Measurements from ENCODE around the gene CHIA. TPM values are rescaled to one million over a fixed set of nuclear protein-coding genes. Genes with fewer than 3 reads are reported as not detected.

CHIA gene
- total and polyA plus RNA-seq, 12 donors, result 0.07 to 0.19 TPM; not detected in 10

DNA sequence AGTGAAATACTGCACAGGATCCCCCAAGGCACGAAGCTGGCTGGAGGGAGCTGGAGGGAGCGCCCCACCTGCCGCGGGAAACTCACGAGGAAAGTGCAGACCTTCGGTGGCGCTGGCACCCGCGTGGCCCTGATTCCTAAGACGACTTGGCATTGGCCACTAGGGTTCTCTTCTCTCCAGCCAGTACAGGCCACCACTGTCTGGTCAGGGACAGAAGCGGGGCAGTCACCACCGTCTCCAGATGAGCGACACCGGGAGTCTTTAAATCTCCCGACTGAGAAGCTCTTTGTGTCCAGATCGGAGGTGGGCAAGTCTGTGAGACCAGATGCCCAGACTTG is 19.2 kb upstream of the CHIA start:
- TF ChIP-seq, protein P1, sequence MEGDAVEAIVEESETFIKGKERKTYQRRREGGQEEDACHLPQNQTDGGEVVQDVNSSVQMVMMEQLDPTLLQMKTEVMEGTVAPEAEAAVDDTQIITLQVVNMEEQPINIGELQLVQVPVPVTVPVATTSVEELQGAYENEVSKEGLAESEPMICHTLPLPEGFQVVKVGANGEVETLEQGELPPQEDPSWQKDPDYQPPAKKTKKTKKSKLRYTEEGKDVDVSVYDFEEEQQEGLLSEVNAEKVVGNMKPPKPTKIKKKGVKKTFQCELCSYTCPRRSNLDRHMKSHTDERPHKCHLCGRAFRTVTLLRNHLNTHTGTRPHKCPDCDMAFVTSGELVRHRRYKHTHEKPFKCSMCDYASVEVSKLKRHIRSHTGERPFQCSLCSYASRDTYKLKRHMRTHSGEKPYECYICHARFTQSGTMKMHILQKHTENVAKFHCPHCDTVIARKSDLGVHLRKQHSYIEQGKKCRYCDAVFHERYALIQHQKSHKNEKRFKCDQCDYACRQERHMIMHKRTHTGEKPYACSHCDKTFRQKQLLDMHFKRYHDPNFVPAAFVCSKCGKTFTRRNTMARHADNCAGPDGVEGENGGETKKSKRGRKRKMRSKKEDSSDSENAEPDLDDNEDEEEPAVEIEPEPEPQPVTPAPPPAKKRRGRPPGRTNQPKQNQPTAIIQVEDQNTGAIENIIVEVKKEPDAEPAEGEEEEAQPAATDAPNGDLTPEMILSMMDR (IDR thresholded peaks at IDR 0.05), result no peak
- no peak for TF ChIP-seq POLR2A (IDR thresholded peaks at IDR 0.05)
- Histone ChIP-seq H3K4me3 (no peak overlapping the region), H3K36me3 (replicated peaks in 1 of 2) (no peaks in the 10 kb centered on the region), H3K27me3 (peaks cover 28% of the 10 kb centered on the region), H3K4me1 (replicated peaks in 1 of 2) (no peaks in the 10 kb centered on the region), H3K27ac (no peak overlapping the region), H3K9me3 (replicated peaks in 1 of 3) (no peaks in the 10 kb centered on the region)
- WGBS, 4 donors, result 9 to 20% (median 11%) methylated on average over 8 to 16 of the region's 16 CpGs
- intact Hi-C loops (cut with DNase I), result no loop called here
- peak in 1 of 7 donors; percentile 4 for DNase-seq

DNA sequence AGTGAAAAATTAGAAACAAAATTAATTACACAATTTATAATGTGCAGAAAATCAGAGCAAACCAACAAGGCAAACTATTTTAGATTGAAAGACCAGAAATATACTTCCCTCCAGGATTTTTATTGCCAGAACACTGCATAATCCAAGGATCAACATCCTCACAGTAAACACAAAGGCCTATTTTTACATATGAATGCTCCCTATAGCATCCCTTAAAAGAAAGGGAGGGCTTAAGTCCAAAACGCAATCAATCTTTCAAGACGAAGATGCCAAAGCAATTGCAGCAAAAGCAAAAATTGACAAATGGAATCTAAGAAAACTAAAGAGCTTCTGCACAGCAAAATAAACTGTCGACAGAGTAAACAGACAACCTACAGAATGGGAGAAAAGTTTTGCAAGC is 18.6 kb upstream of the CHIA start:
- no peak overlapping the region for H3K27ac ChIP-seq
- TF ChIP-seq, protein P1 (IDR thresholded peaks at IDR 0.05), result no peak
- TF ChIP-seq POLR2A (IDR thresholded peaks at IDR 0.05), result no peak
- no peaks in the 10 kb centered on the region for H3K4me1 ChIP-seq (replicated peaks in 1 of 2)
- 45 to 52% (median 48%) methylated on average over 3 of the region's 3 CpGs for WGBS, 4 donors
- no peak for DNase-seq
- H3K9me3 ChIP-seq (replicated peaks in 1 of 3), result no peaks in the 10 kb centered on the region
- intact Hi-C loops (cut with DNase I), result no loop called here
- H3K4me3 ChIP-seq, result no peak overlapping the region
- peaks cover 28% of the 10 kb centered on the region for H3K27me3 ChIP-seq
- H3K36me3 ChIP-seq (replicated peaks in 1 of 2), result no peaks in the 10 kb centered on the region

DNA sequence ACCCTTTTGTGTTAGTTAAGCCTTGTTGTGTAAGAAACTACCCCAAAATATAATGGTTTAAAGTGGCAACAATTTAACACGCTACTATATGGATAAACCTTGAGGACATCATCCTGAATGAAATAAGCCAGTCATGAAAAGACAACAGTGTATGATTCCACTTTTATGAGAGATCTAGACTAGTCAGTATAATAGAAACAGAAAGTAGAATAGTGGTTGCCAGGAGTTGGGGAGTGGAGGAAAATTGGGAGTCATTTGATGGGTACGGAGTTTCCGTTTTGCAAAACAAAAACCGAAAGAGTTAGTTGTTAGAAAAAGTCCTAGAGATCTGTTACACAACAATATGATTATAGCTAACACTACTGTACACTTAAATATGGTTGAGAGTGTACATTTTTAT is 16.0 kb upstream of the CHIA start:
- no peaks in the 10 kb centered on the region for H3K36me3 ChIP-seq (replicated peaks in 1 of 2)
- 80 to 87% (median 84%) methylated on average over 4 of the region's 4 CpGs for WGBS, 4 donors
- TF ChIP-seq, protein P1 (IDR thresholded peaks at IDR 0.05), result no peak
- TF ChIP-seq POLR2A (IDR thresholded peaks at IDR 0.05), result no peak
- intact Hi-C loops (cut with DNase I), result no loop called here
- no peaks in the 10 kb centered on the region for H3K4me1 ChIP-seq (replicated peaks in 1 of 2)
- H3K9me3 ChIP-seq (replicated peaks in 1 of 3), result no peaks in the 10 kb centered on the region
- peaks cover 28% of the 10 kb centered on the region for H3K27me3 ChIP-seq
- DNase-seq, result no peak
- H3K27ac ChIP-seq, result no peak overlapping the region
- no peak overlapping the region for H3K4me3 ChIP-seq

DNA sequence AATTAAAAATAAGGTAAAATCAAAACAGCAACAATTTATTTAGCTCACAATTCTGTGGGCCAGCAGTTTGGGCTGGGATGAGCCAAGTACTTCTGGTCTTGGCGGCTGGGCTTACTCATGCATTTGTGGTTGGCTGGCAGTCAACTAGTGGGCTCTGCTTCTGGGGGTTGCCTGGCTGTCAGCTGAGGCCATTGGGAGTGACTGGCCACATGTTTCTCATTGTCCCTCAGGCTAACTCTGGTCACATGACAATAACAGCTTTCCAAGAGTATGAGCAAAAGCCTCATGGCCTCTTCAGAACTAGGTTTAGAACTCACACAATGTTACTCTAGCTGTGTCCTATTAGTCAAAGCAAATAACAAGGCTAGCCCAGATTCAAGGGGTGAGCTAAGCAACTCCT is 15.6 kb upstream of the CHIA start:
- peak in 2 of 7 donors; percentile 21 to 31 for DNase-seq
- Histone ChIP-seq H3K4me1 (replicated peaks in 1 of 2) (no peaks in the 10 kb centered on the region), H3K27ac (no peak overlapping the region), H3K4me3 (no peak overlapping the region), H3K9me3 (replicated peaks in 1 of 3) (no peaks in the 10 kb centered on the region), H3K36me3 (replicated peaks in 1 of 2) (no peaks in the 10 kb centered on the region), H3K27me3 (peaks cover 23% of the 10 kb centered on the region)
- intact Hi-C loops (cut with DNase I), result no loop called here
- TF ChIP-seq POLR2A (IDR thresholded peaks at IDR 0.05), result no peak
- TF ChIP-seq, protein P1 (IDR thresholded peaks at IDR 0.05), result no peak
- 20 to 64% (median 57%) methylated on average over 1 of the region's 1 CpG for WGBS, 4 donors
